Pons (tissue), 1 donor: ENCODE measurements around the gene DYRK3.

Source experiments
- DNase-seq: peaks from one replicate; pipeline ENCODE4 v3.0.0-alpha.2; 2016; ENCODE audit warnings: low spot score

The DYRK3 gene

DNA sequence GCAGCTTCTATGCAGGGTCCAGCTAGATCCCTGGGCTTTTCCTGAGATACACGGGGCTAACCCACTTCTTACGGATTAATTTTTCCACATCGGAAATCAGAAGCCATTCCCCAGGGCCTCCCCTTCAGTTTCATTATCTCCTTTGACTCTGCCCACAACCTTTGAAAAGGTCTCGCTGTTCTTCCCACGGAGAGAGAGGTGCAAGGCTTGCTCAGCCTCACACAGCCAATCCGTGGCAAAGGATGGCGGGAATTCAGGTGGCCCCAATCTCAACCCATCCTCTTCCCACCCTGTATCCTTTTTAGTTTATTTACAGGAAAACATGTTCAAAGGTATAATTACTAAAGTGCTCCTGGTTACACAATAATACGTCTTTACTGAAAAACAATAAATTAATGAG is 48.7 kb downstream of the DYRK3 start:
- DNase-seq, result no peak

DNA sequence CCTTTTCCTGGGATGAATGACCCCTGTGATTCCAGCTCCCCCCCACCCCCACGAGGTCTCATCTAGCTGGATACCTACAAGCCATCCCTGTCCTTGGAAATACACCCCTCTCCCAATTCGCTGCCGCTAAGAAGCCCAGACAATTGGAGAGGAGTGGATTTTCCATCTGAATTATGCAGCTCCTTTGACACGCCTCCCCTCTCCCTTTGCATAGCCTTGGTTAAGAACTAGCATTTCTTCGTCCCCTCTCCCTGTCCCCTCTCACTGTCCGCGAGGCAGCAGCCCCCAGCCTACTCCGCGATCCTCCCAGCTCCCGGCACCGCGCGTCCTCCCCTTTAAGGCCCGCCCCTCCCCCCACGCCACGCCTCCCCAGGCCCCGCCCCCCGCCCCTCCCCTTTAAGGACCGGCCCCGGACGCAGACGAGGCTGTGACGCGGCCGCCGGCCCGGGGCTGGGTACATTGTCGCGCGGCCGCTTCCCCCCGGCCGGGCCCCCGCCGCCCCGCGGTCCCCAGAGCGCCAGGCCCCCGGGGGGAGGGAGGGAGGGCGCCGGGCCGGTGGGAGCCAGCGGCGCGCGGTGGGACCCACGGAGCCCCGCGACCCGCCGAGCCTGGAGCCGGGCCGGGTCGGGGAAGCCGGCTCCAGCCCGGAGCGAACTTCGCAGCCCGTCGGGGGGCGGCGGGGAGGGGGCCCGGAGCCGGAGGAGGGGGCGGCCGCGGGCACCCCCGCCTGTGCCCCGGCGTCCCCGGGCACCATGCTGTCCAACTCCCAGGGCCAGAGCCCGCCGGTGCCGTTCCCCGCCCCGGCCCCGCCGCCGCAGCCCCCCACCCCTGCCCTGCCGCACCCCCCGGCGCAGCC is 49.4 kb downstream of the DYRK3 start, which contains the start of gene MAPKAPK2:
Gene MAPKAPK2 (plus strand): TSS at position 428 of the 856 bp plus-strand sequence. CDS start 325 bp downstream, at position 753.
- peak; percentile 69 for DNase-seq

DNA sequence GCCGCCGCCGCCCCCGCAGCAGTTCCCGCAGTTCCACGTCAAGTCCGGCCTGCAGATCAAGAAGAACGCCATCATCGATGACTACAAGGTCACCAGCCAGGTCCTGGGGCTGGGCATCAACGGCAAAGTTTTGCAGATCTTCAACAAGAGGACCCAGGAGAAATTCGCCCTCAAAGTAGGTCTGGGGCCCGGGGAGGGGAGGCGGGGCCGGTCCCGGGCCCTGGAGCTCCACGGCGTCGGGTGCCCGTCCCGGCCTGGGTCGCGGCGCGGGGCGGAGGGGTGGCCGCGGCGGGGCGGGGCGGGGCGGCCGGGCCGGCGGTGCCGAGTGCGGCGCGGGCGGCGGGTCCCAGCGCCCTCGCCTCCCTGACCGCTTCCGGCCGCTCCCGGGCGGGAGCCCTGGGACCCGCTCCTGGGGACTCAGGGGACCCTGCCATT is 50.0 kb downstream of the DYRK3 start:
- no peak for DNase-seq

DNA sequence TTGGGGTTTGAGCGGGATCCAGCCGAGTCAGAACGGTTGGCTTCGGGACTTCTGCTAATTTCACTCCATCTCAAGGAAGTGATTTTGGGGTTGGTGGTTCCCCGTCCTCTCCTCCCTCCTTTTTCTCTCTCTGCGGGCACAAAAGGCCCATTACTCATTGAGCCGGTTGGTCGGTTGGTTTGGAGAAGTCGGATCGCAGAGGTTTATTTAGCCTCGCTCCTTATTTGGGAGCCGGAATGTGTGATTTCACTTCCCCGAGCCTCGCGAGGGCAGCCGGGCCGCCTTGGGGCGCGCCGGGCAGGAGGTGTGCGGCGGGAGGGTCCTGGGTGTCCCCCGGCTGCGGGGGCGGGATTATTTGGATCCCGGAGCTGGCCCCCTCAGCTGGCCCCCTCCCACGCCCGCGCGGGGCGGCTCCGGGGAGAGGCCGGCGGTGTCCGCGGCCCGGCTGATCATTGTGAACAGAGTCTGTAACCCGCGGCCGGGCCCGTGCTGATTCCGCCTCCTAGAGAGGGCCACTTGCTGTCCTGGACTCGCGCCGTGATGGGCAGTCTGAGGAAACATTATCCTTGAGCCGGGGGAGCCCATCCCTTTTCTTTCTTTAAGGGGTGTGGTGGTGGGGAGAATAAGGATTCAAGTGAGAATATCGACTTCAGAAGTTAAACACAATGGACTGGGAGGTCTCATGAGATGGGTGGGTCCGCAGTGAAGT is 50.6 kb downstream of the DYRK3 start:
- no peak for DNase-seq

DNA sequence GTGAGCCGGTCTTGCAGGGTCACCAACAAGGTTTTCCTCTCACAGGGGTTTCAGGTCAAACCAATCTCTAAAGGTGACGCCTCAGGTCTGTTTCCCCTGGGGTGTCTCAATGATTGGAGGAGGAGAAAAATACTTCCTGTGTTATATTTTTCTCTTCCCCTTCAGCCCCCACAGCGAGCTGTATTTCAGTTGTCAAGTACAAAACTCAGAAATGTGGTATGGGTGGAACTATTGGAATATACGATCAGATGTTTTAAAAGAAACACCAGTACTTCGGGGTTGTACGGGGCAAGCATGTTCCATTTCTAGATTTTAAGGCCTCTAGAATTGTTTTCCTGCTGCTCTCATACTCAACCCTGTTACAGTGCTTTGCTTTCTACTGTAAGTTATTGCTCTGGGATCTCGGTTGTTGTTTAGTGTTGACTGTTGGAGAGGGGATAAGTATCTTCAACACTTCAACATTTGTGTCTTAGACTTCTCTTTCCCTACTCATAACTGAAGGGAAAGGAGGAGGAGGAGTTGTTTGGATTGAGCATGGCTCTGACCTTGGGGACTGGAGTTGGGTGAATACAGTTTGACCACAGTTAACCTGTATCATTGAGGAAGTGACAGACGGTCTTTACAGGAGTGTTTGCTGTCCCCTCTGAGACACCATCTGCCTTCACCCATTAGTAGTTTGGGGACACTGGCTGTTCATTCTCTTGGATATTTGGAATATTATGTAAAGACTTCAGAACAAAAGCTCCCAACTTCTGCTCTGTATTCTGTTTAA is 51.3 kb downstream of the DYRK3 start:
- no peak for DNase-seq

DNA sequence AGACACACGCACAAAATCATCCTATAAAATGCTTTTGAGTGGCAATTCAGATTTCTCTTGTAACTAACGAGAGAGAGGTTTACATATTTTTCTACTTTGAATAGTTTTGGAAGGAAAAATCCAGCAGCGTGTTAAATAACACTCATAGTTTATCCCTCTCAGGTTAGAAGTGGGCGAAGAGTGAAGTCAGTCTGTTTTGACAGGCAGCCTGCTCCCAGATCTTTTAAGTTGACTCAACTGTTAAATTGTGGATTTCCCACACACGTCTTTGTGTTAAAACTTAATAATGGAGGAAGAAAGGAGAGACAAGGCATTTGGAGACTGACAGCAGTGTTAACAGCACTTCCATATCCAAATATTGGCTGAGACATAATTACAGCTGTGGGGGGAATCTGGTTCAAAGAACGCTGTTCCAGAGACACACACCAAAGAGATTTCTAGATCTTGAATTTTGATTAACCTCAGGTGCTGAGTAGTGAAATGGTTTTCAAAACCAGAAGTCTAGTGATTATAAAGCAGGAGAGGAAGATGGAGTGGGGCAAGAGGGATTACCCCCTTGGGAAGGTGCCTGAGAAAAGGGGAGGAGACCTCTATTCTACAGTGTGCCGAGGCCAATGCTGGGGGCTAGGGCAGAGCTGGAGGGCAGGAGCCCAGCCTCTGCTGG is 52.0 kb downstream of the DYRK3 start:
- DNase-seq, result no peak

DNA sequence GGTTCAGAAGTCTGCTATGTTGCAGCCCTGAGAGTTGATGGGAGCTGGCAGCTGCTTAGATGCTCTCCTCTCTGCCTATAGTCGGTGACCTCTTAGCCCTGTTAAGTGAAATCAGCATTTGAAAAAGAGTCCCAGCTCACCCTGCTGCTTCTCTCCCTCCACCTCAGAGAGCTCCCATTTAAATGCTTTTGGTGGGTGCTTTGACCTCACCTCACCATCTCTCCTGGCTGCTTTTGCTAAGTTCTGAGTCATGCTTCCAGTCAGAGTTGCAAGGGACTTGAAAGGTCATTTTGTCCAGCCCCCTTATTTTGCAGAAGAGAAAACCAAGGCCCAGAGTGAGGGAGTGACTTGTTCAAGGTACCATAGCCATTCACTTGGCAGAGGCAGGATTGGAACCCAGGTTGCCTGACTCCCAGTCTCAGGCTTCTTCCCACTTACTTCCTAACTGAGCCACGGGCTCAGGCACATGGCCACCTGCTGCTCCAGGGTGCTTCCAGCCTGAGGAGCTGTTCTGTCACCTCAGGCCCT is 52.6 kb downstream of the DYRK3 start:
- no peak for DNase-seq

DNA sequence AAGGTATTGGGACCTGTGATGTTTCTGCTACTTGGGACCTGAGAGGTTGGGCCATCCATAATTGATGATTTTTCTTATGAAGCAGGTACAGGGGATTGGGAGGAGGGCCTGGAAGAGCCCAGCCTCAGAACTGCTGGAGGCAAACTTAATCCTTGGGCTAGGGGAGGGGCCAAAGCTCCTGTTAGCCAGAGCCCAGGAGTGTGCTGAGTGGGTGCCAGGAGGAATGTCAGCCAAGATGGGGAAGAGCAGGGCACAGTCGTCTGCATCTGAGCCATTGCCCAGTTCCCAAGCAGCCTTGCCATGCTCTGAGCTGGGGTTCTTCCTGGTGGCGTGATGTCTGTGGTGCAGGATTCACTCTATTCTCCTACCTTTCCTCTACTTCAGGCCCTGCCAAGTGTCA is 55.2 kb downstream of the DYRK3 start:
- peak; percentile 66 for DNase-seq

DNA sequence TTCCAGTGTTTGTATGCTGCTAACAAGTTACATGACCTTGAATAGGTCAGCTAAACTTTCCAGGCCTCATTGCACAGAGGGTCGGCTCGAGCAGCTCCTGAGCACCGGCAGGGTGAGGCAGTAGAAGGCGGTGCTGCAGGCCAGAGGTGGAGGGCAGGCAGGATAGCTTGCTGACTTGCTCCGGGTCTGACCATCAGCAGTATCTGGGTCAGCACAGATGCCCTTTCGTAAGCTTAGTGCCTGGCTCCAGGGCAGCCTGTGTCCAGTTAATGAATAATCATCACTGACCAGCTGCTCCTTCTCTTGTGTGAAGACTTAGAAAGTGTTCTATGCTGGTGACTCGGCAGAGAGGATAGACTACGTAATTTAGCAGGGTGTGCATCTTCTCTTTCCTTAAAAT is 56.3 kb downstream of the DYRK3 start:
- peak; percentile 71 for DNase-seq

DNA sequence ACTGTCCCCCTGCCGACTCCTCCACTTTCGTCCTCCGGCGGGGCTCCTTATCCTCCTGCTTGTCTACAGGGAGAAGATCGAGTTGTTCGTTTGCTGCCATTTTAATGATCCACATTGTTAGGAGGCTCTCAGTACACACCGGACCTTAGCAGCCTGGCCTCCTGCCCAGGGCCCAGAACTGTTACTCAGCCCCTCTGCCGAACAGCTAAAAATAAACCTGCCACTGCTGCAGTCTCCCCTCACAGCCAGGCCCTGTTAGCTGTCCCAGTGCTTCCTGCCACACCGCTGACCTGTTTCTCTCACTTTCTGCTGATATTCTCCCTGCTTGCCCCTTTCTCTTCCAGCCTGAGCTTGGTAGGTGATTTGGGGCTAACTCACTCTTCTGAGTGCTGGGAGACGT is 57.7 kb downstream of the DYRK3 start:
- no peak for DNase-seq

DNA sequence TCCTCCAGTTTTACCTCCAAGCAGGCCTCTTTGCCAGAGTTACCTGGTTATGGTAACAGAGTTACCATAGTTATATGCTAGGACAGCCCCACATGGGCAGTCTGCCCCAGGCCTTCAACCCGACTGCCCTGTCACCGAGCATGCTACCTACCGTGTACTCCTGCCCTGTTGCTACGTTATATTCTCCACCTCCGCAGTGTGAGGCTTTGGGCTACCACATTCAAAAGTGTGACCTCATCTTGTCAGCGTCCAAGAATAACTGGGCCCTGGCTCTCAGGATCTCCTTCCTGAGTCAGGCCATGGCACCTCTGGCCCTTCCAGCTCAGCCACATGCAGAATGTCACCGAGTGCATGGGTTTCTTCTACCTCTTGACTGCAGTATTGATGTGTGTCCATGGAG is 58.3 kb downstream of the DYRK3 start:
- DNase-seq, result no peak

DNA sequence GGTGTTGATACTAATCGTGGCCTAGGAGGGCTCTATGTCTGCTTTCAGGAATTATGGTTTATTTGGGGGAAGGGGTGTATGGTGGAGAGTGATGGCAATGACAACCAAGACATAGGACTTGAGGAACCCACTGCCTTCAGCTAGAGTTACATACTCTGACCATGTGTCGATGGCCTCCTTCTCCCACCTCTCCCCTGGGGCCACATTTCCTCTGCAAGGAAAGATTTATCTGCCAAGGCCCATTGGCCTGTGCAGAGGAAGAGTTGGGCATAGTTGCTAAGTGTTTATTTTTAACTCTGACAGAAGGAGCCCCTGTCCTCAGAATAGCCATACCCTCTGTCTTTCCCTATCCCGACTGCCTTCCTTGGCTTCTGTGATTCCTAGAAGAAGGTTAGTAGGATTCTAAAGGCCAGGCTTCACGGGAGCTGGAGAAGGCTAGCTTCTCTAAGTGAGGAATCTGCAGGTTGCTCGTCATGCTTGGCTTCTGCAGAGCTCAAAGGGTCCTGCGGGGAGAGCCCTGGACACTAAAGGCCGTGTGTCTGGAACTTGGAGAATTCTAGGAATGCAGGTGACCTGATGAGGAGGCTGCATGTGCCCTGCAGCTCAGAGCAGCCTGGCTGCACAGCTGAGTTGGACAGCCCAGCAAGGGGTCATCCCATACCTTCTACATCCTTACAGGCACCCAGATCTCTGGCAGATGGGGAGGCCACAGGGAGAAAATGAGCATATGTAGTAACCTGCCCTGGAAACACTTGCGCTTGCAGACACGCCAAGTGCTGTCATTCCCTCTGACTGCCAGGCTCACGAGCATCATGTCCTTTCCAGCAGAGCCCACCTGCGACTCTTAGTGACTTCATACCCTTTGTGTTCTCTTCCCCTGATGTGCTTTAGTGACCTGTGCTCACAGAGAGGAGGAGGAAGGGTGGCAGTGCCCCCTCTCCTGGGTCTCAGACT is 59.1 kb downstream of the DYRK3 start:
- DNase-seq, result no peak

DNA sequence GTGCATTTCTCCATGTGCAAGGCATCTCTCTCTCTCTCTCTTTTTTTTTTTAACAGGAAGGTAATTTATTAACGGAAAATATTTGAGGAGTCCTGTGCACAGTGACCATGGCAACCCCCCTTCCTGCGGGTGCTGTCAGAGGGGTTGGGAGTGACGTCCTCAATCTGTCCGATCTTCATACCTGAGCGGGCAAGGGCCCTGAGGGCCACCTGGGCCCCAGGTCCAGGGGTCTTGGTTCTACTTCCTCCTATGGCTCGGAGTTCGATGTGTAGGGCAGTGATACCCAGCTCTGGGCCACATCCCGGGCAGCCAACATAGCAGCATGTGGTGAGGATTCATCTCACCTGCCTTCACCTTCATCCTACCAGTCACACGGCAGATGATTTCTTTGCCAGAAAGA is 60.4 kb downstream of the DYRK3 start:
- no peak for DNase-seq

DNA sequence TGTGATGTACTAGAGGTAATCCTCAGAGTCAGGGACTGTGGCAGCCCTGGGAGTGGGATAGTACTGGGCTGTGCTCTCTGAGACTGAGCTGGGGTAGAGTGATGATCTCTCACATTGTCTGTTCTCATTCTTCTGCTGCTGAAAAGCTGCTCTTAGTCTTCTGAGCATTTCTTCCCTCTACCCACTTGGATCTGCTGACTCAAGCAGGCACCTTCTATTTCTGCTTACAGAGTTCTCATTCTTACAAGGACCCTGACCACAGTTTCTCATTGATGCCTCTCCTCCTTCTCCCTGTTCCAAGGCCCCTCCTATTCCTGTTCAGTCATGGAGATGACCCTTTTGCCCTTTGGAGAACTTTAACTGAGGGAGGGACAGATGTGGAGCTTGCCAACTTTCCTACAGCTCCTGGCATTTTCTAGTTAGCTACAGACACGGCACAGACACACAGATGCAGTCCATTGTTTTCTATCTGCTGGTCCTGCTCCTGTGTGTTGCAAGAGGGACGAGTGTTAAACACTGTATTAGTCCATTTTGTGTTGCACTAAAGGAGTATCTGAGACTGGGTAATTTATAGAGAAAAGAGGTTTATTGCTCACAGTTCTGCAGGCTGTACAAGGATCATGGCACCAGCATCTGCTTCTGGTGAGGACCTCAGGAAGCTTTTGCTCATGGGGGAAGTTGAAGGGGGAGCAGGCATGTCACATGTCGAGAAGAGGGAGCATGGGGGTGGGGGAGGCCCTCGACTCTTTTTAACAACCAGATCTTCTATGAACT is 61.7 kb downstream of the DYRK3 start:
- no peak for DNase-seq

DNA sequence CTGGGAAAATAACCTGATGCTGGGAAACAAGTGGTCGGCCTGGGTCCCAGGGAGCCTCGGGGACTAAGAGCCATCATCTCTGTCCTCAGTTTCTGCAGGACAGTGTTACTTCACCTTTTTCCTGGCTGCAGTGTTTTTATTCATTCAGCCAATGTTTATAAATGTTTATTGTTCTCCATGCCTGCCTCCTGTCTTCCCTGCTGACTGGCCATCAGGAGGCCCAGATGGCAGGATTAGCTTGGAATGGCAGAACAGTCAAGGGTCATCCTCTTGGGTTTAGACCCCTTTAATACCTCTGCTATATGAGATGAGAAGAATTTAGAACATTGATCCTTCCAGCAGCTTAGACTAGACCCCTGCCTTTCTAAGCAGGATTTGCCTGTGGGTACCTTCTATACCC is 62.7 kb downstream of the DYRK3 start:
- no peak for DNase-seq
